ENCODE data around the gene TEX10. TPM values are rescaled to one million over a fixed set of nuclear protein-coding genes. Genes with fewer than 3 reads are reported as not detected.

TEX10 gene
- 10 to 100 TPM; 15.0 to 19.6 (median 17.1) TPM for total RNA-seq
- 1 to 10 TPM; 3.2 to 7.4 (median 4.8) TPM for polyA plus RNA-seq

GRCh38 chr9:100352727-100353505 is at the start of gene TEX10:
Gene TEX10, minus strand, starts transcription at chr9:100352942. Its CDS starts 3,579 bp downstream, at chr9:100349363.
- WGBS, 2 donors = 0 to 1% methylated on average over 53 of the region's 53 CpGs
- no peaks in the 10 kb centered on the region for H3K36me3 ChIP-seq
- DNase-seq = peak; percentile 93
- no peaks in the 10 kb centered on the region for H3K9me3 ChIP-seq
- peak within 1 kb of the TSS; percentile 82 to 99 (median 98) for H3K4me3 ChIP-seq
- peak; percentile 70 to 90 (median 80) for TF ChIP-seq POLR2AphosphoS5 (IDR thresholded peaks at IDR 0.05)
- peak in 1 of 2 donors; percentile 37 for TF ChIP-seq POLR2A (IDR thresholded peaks at IDR 0.05)
- TF ChIP-seq EP300 (IDR thresholded peaks at IDR 0.05) = peak in 1 of 4 donors; percentile 57
- TF ChIP-seq CTCF (IDR thresholded peaks at IDR 0.05) = no peak
- H3K27me3 ChIP-seq = no peaks in the 10 kb centered on the region
- intact Hi-C loops (cut with DNase I) = loop anchor here (1.0 to 10.0 kb wide), 4 partner anchors 58 to 538 kb away; partner anchors contain the start of gene MSANTD3
- H3K4me1 ChIP-seq = peaks cover 0 to 25% (median 12%) of the 10 kb centered on the region in 4 donors
- peak within 1 kb of the TSS; percentile 87 to 91 (median 90) for H3K27ac ChIP-seq

- intact Hi-C loops (cut with DNase I) = no loop called here
Measured at GRCh38 chr9:100401042-100401441, 48.3 kb upstream of the TEX10 start.

GRCh38 chr9:100397529-100398266 is 45.0 kb upstream of the TEX10 start:
- Histone ChIP-seq H3K27me3 (no peaks in the 10 kb centered on the region), H3K9me3 (no peaks in the 10 kb centered on the region), H3K4me1 (no peaks in the 10 kb centered on the region), H3K4me3 (no peak overlapping the region), H3K27ac (no peak overlapping the region), H3K36me3 (no peaks in the 10 kb centered on the region)
- intact Hi-C loops (cut with DNase I) = no loop called here
- DNase-seq = no peak
- 74 to 86% methylated on average over 3 of the region's 3 CpGs for WGBS, 2 donors
- no peak for TF ChIP-seq POLR2A (IDR thresholded peaks at IDR 0.05)
- no peak for TF ChIP-seq POLR2AphosphoS5 (IDR thresholded peaks at IDR 0.05)
- no peak for TF ChIP-seq EP300 (IDR thresholded peaks at IDR 0.05)
- no peak for TF ChIP-seq CTCF (IDR thresholded peaks at IDR 0.05)

More at GRCh38 chr9:100401042-100401441, 48.3 kb upstream of the TEX10 start:
- WGBS, 2 donors = 88 to 94% methylated on average over 1 of the region's 1 CpG
- Histone ChIP-seq H3K9me3 (no peaks in the 10 kb centered on the region), H3K27ac (no peak overlapping the region), H3K4me3 (no peak overlapping the region), H3K36me3 (no peaks in the 10 kb centered on the region), H3K4me1 (no peaks in the 10 kb centered on the region), H3K27me3 (no peaks in the 10 kb centered on the region)
- no peak for TF ChIP-seq POLR2AphosphoS5 (IDR thresholded peaks at IDR 0.05)
- no peak for TF ChIP-seq EP300 (IDR thresholded peaks at IDR 0.05)
- no peak for TF ChIP-seq CTCF (IDR thresholded peaks at IDR 0.05)
- no peak for TF ChIP-seq POLR2A (IDR thresholded peaks at IDR 0.05)
- no peak for DNase-seq

- DNase-seq = no peak
- 95 to 98% methylated on average over 9 of the region's 9 CpGs for WGBS, 2 donors
- TF ChIP-seq POLR2AphosphoS5 (IDR thresholded peaks at IDR 0.05) (no peak), EP300 (IDR thresholded peaks at IDR 0.05) (no peak), POLR2A (IDR thresholded peaks at IDR 0.05) (no peak), CTCF (IDR thresholded peaks at IDR 0.05) (no peak)
- no peak overlapping the region for H3K27ac ChIP-seq
- no peaks in the 10 kb centered on the region for H3K9me3 ChIP-seq
- H3K4me3 ChIP-seq = no peak overlapping the region
- H3K4me1 ChIP-seq = no peaks in the 10 kb centered on the region
- no peaks in the 10 kb centered on the region for H3K36me3 ChIP-seq
- intact Hi-C loops (cut with DNase I) = no loop called here
- H3K27me3 ChIP-seq = no peaks in the 10 kb centered on the region
Measured at GRCh38 chr9:100396769-100397168, 44.0 kb upstream of the TEX10 start.

Measured in sigmoid colon (tissue), 7 donors.